ENCODE data around the gene NINL. TPM values are rescaled to one million over a fixed set of nuclear protein-coding genes. Genes with fewer than 3 reads are reported as not detected.
A peak's percentile ranks its signal among the peaks of the same experiment; 100 is the strongest.

The NINL gene
- total RNA-seq, 6 donors from 2014 or later: 10.2 to 47.1 (median 20.3) TPM

- TF ChIP-seq EP300 (IDR thresholded peaks at IDR 0.05) (no peak), CTCF (IDR thresholded peaks at IDR 0.05) (no peak), POLR2AphosphoS5 (IDR thresholded peaks at IDR 0.05) (no peak), POLR2A (IDR thresholded peaks at IDR 0.05) (no peak)
- Histone ChIP-seq H3K4me1 (peaks cover 0 to 9% (median 0%) of the 10 kb centered on the region in 4 donors), H3K27me3 (no peaks in the 10 kb centered on the region), H3K4me3 (no peak overlapping the region), H3K27ac (no peak overlapping the region), H3K9me3 (no peaks in the 10 kb centered on the region), H3K36me3 (no peaks in the 10 kb centered on the region)
- 84 to 89% methylated on average over 6 of the region's 6 CpGs for WGBS, 2 donors
- DNase-seq (no peak), ATAC-seq (ENCODE audit: low FRiP score in 2 of 2) (no peak)
Observed at GRCh38 chr20:25573288-25574251, 11.8 kb downstream of the NINL start.

GRCh38 chr20:25571817-25572216, 13.5 kb downstream of the NINL start:
- Histone ChIP-seq H3K4me3 (no peak overlapping the region), H3K9me3 (no peaks in the 10 kb centered on the region), H3K4me1 (peaks cover 0 to 9% (median 0%) of the 10 kb centered on the region in 4 donors), H3K27ac (no peak overlapping the region), H3K36me3 (no peaks in the 10 kb centered on the region), H3K27me3 (no peaks in the 10 kb centered on the region)
- DNase-seq (no peak), ATAC-seq (ENCODE audit: low FRiP score in 2 of 2) (no peak)
- no peak for TF ChIP-seq CTCF (IDR thresholded peaks at IDR 0.05)
- no peak for TF ChIP-seq POLR2A (IDR thresholded peaks at IDR 0.05)
- TF ChIP-seq EP300 (IDR thresholded peaks at IDR 0.05): no peak
- no peak for TF ChIP-seq POLR2AphosphoS5 (IDR thresholded peaks at IDR 0.05)
- 77 to 81% methylated on average over 2 of the region's 2 CpGs for WGBS, 2 donors

GRCh38 chr20:25571240-25571639, 14.1 kb downstream of the NINL start:
- peak overlapping the region in 1 of 4 donors; percentile 23 for H3K27ac ChIP-seq
- WGBS, 2 donors: 50 to 58% methylated on average over 2 of the region's 2 CpGs
- no peaks in the 10 kb centered on the region for H3K36me3 ChIP-seq
- H3K9me3 ChIP-seq: no peaks in the 10 kb centered on the region
- H3K27me3 ChIP-seq: no peaks in the 10 kb centered on the region
- peaks cover 0 to 9% (median 0%) of the 10 kb centered on the region in 4 donors for H3K4me1 ChIP-seq
- DNase-seq (no peak), ATAC-seq (ENCODE audit: low FRiP score in 2 of 2) (no peak)
- H3K4me3 ChIP-seq: no peak overlapping the region
- TF ChIP-seq POLR2A (IDR thresholded peaks at IDR 0.05) (no peak), EP300 (IDR thresholded peaks at IDR 0.05) (no peak), CTCF (IDR thresholded peaks at IDR 0.05) (no peak), POLR2AphosphoS5 (IDR thresholded peaks at IDR 0.05) (no peak)

GRCh38 chr20:25570148-25570530, 15.2 kb downstream of the NINL start:
- TF ChIP-seq POLR2A (IDR thresholded peaks at IDR 0.05): no peak
- no peak for TF ChIP-seq EP300 (IDR thresholded peaks at IDR 0.05)
- TF ChIP-seq CTCF (IDR thresholded peaks at IDR 0.05): no peak
- no peak for TF ChIP-seq POLR2AphosphoS5 (IDR thresholded peaks at IDR 0.05)
- Histone ChIP-seq H3K36me3 (no peaks in the 10 kb centered on the region), H3K27me3 (no peaks in the 10 kb centered on the region), H3K4me1 (peaks cover 0 to 9% (median 0%) of the 10 kb centered on the region in 4 donors), H3K9me3 (no peaks in the 10 kb centered on the region), H3K4me3 (no peak overlapping the region), H3K27ac (no peak overlapping the region)
- ATAC-seq (ENCODE audit: low FRiP score in 2 of 2) (no peak), DNase-seq (no peak)
- WGBS, 2 donors: 97% methylated on average over 7 of the region's 7 CpGs

Data from upper lobe of left lung (tissue), 6 donors.